ENCODE measurements around the gene AGFG2. TPM values are rescaled to one million over a fixed set of nuclear protein-coding genes. Genes with fewer than 3 reads are reported as not detected.

AGFG2 gene
- total and polyA plus RNA-seq, 2 of the 13 experiments (the other 11 are each of a cell fraction or from before 2014, with no cell fraction given): 125 to 132 TPM

- TF ChIP-seq ZHX1 (CRISPR knock-in tag; IDR thresholded peaks at IDR 0.05; ENCODE audit: low read depth) (no peak), ZIK1 (CRISPR knock-in tag; IDR thresholded peaks at IDR 0.05; ENCODE audit: borderline replicate concordance, low read depth) (no peak), CBFB (CRISPR knock-in tag; IDR thresholded peaks at IDR 0.05) (no peak), HNRNPK (IDR thresholded peaks at IDR 0.05; ENCODE audit: low read depth, low read length, poor library complexity, severe bottlenecking) (no peak), ZNF503 (CRISPR knock-in tag; IDR thresholded peaks at IDR 0.05) (0 out of 2 replicates have a peak, but pooled peaks have one; percentile 51), MAFF (IDR thresholded peaks at IDR 0.05; ENCODE audit: low read depth, low read length) (no peak), ZNF850 (CRISPR knock-in tag; conservative IDR thresholded peaks at IDR 0.05) (no peak), HIC2 (CRISPR knock-in tag; IDR thresholded peaks at IDR 0.05; ENCODE audit: low read depth) (0 out of 2 replicates have a peak, but pooled peaks have one; percentile 42), FOXC1 (CRISPR knock-in tag; IDR thresholded peaks at IDR 0.05; ENCODE audit: borderline replicate concordance) (no peak), NR2C2 (CRISPR knock-in tag; IDR thresholded peaks at IDR 0.05; ENCODE audit: borderline replicate concordance) (peak; percentile 87; the same call in 1 of the 2 replicates), MIER3 (CRISPR knock-in tag; IDR thresholded peaks at IDR 0.05; ENCODE audit: borderline replicate concordance) (no peak), SRSF1 (optimal IDR thresholded peaks at IDR 0.05; ENCODE audit: low read depth, low read length) (no peak), TARDBP (CRISPR knock-in tag; IDR thresholded peaks at IDR 0.05) (no peak), ZNF770 (CRISPR knock-in tag; IDR thresholded peaks at IDR 0.05) (no peak), HDAC2 (CRISPR knock-in tag; IDR thresholded peaks at IDR 0.05) (no peak; the same call in 1 of the 2 replicates), FLYWCH1 (CRISPR knock-in tag; IDR thresholded peaks at IDR 0.05) (no peak), HMGA1 (CRISPR knock-in tag; conservative IDR thresholded peaks at IDR 0.05) (no peak), POLR2AphosphoS2 (IDR thresholded peaks at IDR 0.05; ENCODE audit: low read depth, low read length) (peak; percentile 32; the same call in 1 of the 2 replicates), CC2D1A (CRISPR knock-in tag; IDR thresholded peaks at IDR 0.05) (no peak; the same call in 1 of the 2 replicates), DBP (CRISPR knock-in tag; IDR thresholded peaks at IDR 0.05; ENCODE audit: not compliant biosample characterization) (no peak)
Measured at GRCh38 chr7:100567751-100568175, 28.8 kb downstream of the AGFG2 start (continued).
